Thoracic aorta (tissue), 2 donors: ENCODE results near the gene GPATCH4. TPM values are rescaled to one million over a fixed set of nuclear protein-coding genes. Genes with fewer than 3 reads are reported as not detected.

Experiments
- ATAC-seq: fragments of 150-250 bp; one replicate; pipeline ENCODE4 v1.8.0; 2017; ENCODE audit warnings: low read depth; ENCODE audit not compliant: insufficient number of reproducible peaks, low FRiP score
- DNase-seq: peaks from one replicate; pipeline ENCODE4 v3.0.0-alpha.2; 2020; ENCODE audit warnings: low spot score
- H3K27ac ChIP-seq, 2 donors: fragments of 200-600 bp; sonication (generic); 1 replicate in 1 of 2; 2 replicates in 1 of 2; pipeline ENCODE4 v1.5.1; 2016; ENCODE audit warnings: mild to moderate bottlenecking in 2 of 2, moderate library complexity in 2 of 2
- H3K27me3 ChIP-seq: fragments of 200-600 bp; sonication (generic); replicated peaks from 2 replicates; pipeline ENCODE4 v1.6.0; 2016; ENCODE audit warnings: mild to moderate bottlenecking; ENCODE audit not compliant: insufficient read depth
- H3K36me3 ChIP-seq: fragments of 200-600 bp; sonication (generic); one replicate; pipeline ENCODE4 v1.5.1; 2016
- H3K4me1 ChIP-seq, 2 donors: fragments of 200-600 bp; sonication (generic); 1 replicate in 1 of 2; 2 replicates in 1 of 2; pipeline versions ENCODE4 v1.5.1 to v1.6.0; 2016; ENCODE audit warnings: low read depth in 2 of 2, mild to moderate bottlenecking in 1 of 2; ENCODE audit not compliant: control insufficient read depth in 1 of 2
- H3K4me3 ChIP-seq: fragments of 200-600 bp; sonication (generic); 2 replicates; pipeline ENCODE4 v1.5.1; 2016; ENCODE audit warnings: mild to moderate bottlenecking
- H3K9me3 ChIP-seq: fragments of 200-600 bp; sonication (generic); 2 replicates; pipeline ENCODE4 v1.5.1; 2016
- total RNA-seq, 2 donors: library from RNA; depleted of rRNA; stranded (reverse); fragments of >200 nt; gene quantifications; one replicate each; pipeline versions ENCODE4 v1.1.0 to v1.2.3, GENCODE V29; 2016
- TF ChIP-seq, protein P1 (sequence below): fragments of 200-600 bp; sonication (generic); IDR thresholded peaks from one replicate; pipeline ENCODE4 v1.5.1; 2019; ENCODE audit warnings: antibody characterized with exemption

Gene GPATCH4
- total RNA-seq, 2 donors from 2014 or later: 8.1 to 69.3 TPM

GRCh38 chr1:156596426-156596825 is 4.9 kb downstream of the GPATCH4 start:
- Histone ChIP-seq H3K4me1 (peaks cover 11 to 19% of the 10 kb centered on the region in 2 donors), H3K36me3 (peaks cover 7% of the 10 kb centered on the region), H3K4me3 (no peak overlapping the region), H3K9me3 (no peaks in the 10 kb centered on the region), H3K27ac (no peak overlapping the region), H3K27me3 (no peaks in the 10 kb centered on the region)
- TF ChIP-seq, protein P1, sequence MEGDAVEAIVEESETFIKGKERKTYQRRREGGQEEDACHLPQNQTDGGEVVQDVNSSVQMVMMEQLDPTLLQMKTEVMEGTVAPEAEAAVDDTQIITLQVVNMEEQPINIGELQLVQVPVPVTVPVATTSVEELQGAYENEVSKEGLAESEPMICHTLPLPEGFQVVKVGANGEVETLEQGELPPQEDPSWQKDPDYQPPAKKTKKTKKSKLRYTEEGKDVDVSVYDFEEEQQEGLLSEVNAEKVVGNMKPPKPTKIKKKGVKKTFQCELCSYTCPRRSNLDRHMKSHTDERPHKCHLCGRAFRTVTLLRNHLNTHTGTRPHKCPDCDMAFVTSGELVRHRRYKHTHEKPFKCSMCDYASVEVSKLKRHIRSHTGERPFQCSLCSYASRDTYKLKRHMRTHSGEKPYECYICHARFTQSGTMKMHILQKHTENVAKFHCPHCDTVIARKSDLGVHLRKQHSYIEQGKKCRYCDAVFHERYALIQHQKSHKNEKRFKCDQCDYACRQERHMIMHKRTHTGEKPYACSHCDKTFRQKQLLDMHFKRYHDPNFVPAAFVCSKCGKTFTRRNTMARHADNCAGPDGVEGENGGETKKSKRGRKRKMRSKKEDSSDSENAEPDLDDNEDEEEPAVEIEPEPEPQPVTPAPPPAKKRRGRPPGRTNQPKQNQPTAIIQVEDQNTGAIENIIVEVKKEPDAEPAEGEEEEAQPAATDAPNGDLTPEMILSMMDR: no peak
- no peak for DNase-seq
- no peak for ATAC-seq

- TF ChIP-seq, protein P1: no peak
- H3K9me3 ChIP-seq: no peaks in the 10 kb centered on the region
- no peak overlapping the region for H3K27ac ChIP-seq
- peaks cover 4 to 15% of the 10 kb centered on the region in 2 donors for H3K4me1 ChIP-seq
- H3K4me3 ChIP-seq: no peak overlapping the region
- DNase-seq (no peak), ATAC-seq (no peak)
- H3K36me3 ChIP-seq: peaks cover 7% of the 10 kb centered on the region
- no peaks in the 10 kb centered on the region for H3K27me3 ChIP-seq
These were observed 6.3 kb downstream of the GPATCH4 start for GRCh38 chr1:156595016-156595415.

- H3K36me3 ChIP-seq: peaks cover 7% of the 10 kb centered on the region
- no peaks in the 10 kb centered on the region for H3K9me3 ChIP-seq
- DNase-seq (no peak), ATAC-seq (no peak)
- no peak overlapping the region for H3K27ac ChIP-seq
- TF ChIP-seq, protein P1: no peak
- peaks cover 4 to 15% of the 10 kb centered on the region in 2 donors for H3K4me1 ChIP-seq
- no peak overlapping the region for H3K4me3 ChIP-seq
- no peaks in the 10 kb centered on the region for H3K27me3 ChIP-seq
These were observed 7.1 kb downstream of the GPATCH4 start for GRCh38 chr1:156594190-156594589.

DNA sequence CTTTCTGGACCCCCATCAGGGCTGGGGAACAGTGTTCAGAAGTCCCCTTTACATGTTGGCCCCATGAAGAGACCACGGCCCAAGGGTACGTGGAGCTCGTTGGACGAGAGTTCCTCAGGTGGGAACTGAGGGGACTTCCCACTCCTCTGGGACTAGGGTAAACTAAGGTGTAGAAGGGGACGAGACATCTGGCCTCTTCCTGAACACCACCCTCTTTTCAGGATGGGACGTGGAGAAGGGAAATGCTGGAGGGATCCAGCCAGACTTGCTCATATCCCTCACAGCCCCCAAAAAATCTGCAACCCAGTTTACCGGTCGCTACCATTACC is 7.7 kb downstream of the GPATCH4 start:
- peaks cover 7% of the 10 kb centered on the region for H3K36me3 ChIP-seq
- no peaks in the 10 kb centered on the region for H3K9me3 ChIP-seq
- no peak for DNase-seq
- ATAC-seq: no peak
- H3K27ac ChIP-seq: no peak overlapping the region
- TF ChIP-seq, protein P1: no peak
- no peak overlapping the region for H3K4me3 ChIP-seq
- H3K27me3 ChIP-seq: no peaks in the 10 kb centered on the region
- peaks cover 4 to 15% of the 10 kb centered on the region in 2 donors for H3K4me1 ChIP-seq

DNA sequence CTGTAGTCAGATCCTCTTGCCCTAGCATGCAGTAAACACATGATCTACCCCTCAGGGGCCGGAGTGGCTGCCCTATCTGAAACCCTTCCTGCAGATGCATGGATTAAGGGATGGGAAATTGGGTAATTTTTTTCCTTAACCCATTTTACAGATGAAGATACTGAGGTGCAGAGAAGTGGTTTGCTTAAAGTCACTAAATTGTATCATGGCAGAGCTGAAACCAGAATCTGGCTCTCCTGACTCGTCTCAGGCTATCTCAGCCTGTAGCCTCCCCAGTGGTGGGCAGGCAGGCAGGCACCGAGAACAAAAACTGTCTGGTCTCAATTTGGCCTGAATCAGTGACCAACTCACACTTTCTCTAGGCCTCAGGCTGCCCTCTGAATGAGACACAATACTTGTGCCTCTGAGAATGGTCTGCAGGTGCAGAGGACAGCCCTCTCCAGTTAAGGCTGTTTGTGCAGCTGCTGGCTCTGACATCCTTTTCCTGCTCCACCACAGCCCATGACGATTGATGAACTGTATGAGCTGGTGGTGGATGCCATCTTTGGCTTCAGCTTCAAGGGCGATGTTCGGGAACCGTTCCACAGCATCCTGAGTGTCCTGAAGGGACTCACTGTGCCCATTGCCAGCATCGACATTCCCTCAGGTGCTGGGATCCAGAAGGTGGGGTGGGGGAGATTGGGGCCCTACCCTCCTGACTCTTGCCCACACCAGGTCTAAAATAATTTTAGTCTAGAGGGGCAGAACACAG is 8.2 kb downstream of the GPATCH4 start:
- H3K27ac ChIP-seq: peak overlapping the region in 1 of 2 donors; percentile 29
- DNase-seq: no peak
- no peaks in the 10 kb centered on the region for H3K27me3 ChIP-seq
- peaks cover 7% of the 10 kb centered on the region for H3K36me3 ChIP-seq
- H3K4me3 ChIP-seq: no peak overlapping the region
- ATAC-seq: no peak
- H3K9me3 ChIP-seq: no peaks in the 10 kb centered on the region
- H3K4me1 ChIP-seq: peaks cover 4 to 15% of the 10 kb centered on the region in 2 donors
- TF ChIP-seq, protein P1: no peak
